ENCODE results near the gene FAU.
"Not testable (repeated sequence)": the region's sequence is repeated elsewhere in the genome, so short reads cannot be mapped to it uniquely, and the experiment has no call there.

FAU gene

GRCh38 chr11:65124480-65125196 lies 2.7 kb upstream of the FAU start:
- peaks cover 77% of the 10 kb centered on the region for H3K36me3 ChIP-seq (replicated peaks)
- H3K27me3 ChIP-seq (ENCODE audit: low read depth), result no peaks in the 10 kb centered on the region
- peaks cover 17% of the 10 kb centered on the region for H3K4me1 ChIP-seq
- H3K9me3 ChIP-seq, result no peaks in the 10 kb centered on the region
- no peak for DNase-seq (ENCODE audit: low spot score in 2 of 2)
- in situ Hi-C loops (cut with MboI; ENCODE audit: low sequenced_read_pairs), result loop anchor here (25.0 kb wide), 1 partner anchor 862 kb away; the partner anchor contains the start of gene PLCB3
- H3K4me3 ChIP-seq, result no peak overlapping the region

- no peaks in the 10 kb centered on the region for H3K9me3 ChIP-seq
- DNase-seq (ENCODE audit: low spot score in 2 of 2), result no peak
- peaks cover 71% of the 10 kb centered on the region for H3K36me3 ChIP-seq (replicated peaks)
- H3K27me3 ChIP-seq (ENCODE audit: low read depth), result no peaks in the 10 kb centered on the region
- H3K4me3 ChIP-seq, result peak overlapping the region; percentile 94
- in situ Hi-C loops (cut with MboI; ENCODE audit: low sequenced_read_pairs), result loop anchor here (25.0 kb wide), 1 partner anchor 859 kb away; the partner anchor contains the start of gene PLCB3
- H3K4me1 ChIP-seq, result peaks cover 21% of the 10 kb centered on the region
Measured at GRCh38 chr11:65121447-65121864, 478 bp downstream of the FAU start.

GRCh38 chr11:65120831-65121230 lies 1.1 kb downstream of the FAU start:
- peaks cover 28% of the 10 kb centered on the region for H3K4me1 ChIP-seq
- in situ Hi-C loops (cut with MboI; ENCODE audit: low sequenced_read_pairs), result loop anchor here (25.0 kb wide), 1 partner anchor 859 kb away; the partner anchor contains the start of gene PLCB3
- H3K9me3 ChIP-seq, result no peaks in the 10 kb centered on the region
- DNase-seq (ENCODE audit: low spot score in 2 of 2), result no peak
- H3K4me3 ChIP-seq, result peak overlapping the region; percentile 94
- H3K36me3 ChIP-seq (replicated peaks), result peaks cover 72% of the 10 kb centered on the region
- no peaks in the 10 kb centered on the region for H3K27me3 ChIP-seq (ENCODE audit: low read depth)

GRCh38 chr11:65119670-65119995 lies 2.3 kb downstream of the FAU start:
- Histone ChIP-seq H3K27me3 (ENCODE audit: low read depth) (no peaks in the 10 kb centered on the region), H3K9me3 (no peaks in the 10 kb centered on the region), H3K36me3 (replicated peaks) (peaks cover 70% of the 10 kb centered on the region), H3K4me1 (peaks cover 29% of the 10 kb centered on the region), H3K4me3 (no peak overlapping the region)
- DNase-seq (ENCODE audit: low spot score in 2 of 2), result no peak
- in situ Hi-C loops (cut with MboI; ENCODE audit: low sequenced_read_pairs), result loop anchor here (10.0 to 25.0 kb wide), 2 partner anchors 275 to 857 kb away; partner anchors contain the start of genes CDC42BPG and PLCB3

- H3K9me3 ChIP-seq; H3K4me3 ChIP-seq; H3K27me3 ChIP-seq (ENCODE audit: low read depth); DNase-seq (ENCODE audit: low spot score in 2 of 2): not testable (repeated sequence)
- Histone ChIP-seq H3K4me1 (peaks cover 29% of the 10 kb centered on the region), H3K36me3 (replicated peaks) (peaks cover 65% of the 10 kb centered on the region)
- in situ Hi-C loops (cut with MboI; ENCODE audit: low sequenced_read_pairs), result loop anchor here (10.0 to 25.0 kb wide), 2 partner anchors 274 to 857 kb away; partner anchors contain the start of genes CDC42BPG and PLCB3
Measured at GRCh38 chr11:65118891-65119669, 2.9 kb downstream of the FAU start.

- peak in 1 of 2 experiments; percentile 21 for DNase-seq (ENCODE audit: low spot score in 2 of 2)
- H3K27me3 ChIP-seq (ENCODE audit: low read depth), result no peaks in the 10 kb centered on the region
- H3K4me3 ChIP-seq, result peak overlapping the region; percentile 88
- H3K36me3 ChIP-seq (replicated peaks), result peaks cover 62% of the 10 kb centered on the region
- in situ Hi-C loops (cut with MboI; ENCODE audit: low sequenced_read_pairs), result loop anchor here (10.0 to 25.0 kb wide), 2 partner anchors 273 to 856 kb away; partner anchors contain the start of genes CDC42BPG and PLCB3
- H3K4me1 ChIP-seq, result peaks cover 27% of the 10 kb centered on the region
- H3K9me3 ChIP-seq, result no peaks in the 10 kb centered on the region
Measured at GRCh38 chr11:65118097-65118837, 3.7 kb downstream of the FAU start.

GRCh38 chr11:65117206-65118096 lies 4.5 kb downstream of the FAU start, which contains the start of gene ZNHIT2:
TSS of gene ZNHIT2 (minus strand) at chr11:65117701. CDS start at chr11:65117653, 48 bp downstream.
- peaks cover 28% of the 10 kb centered on the region for H3K4me1 ChIP-seq
- H3K4me3 ChIP-seq, result peak within 1 kb of the TSS; percentile 88
- DNase-seq (ENCODE audit: low spot score in 2 of 2), result peak; percentile 96 to 100
- in situ Hi-C loops (cut with MboI; ENCODE audit: low sequenced_read_pairs), result loop anchor here (10.0 to 25.0 kb wide), 2 partner anchors 273 to 855 kb away; partner anchors contain the start of genes CDC42BPG and PLCB3
- no peaks in the 10 kb centered on the region for H3K9me3 ChIP-seq
- peaks cover 60% of the 10 kb centered on the region for H3K36me3 ChIP-seq (replicated peaks)
- no peaks in the 10 kb centered on the region for H3K27me3 ChIP-seq (ENCODE audit: low read depth)

- H3K9me3 ChIP-seq, result no peaks in the 10 kb centered on the region
- in situ Hi-C loops (cut with MboI; ENCODE audit: low sequenced_read_pairs), result loop anchor here (10.0 to 25.0 kb wide), 2 partner anchors 272 to 854 kb away; partner anchors contain the start of genes CDC42BPG and PLCB3
- H3K4me3 ChIP-seq, result peak overlapping the region; percentile 88
- H3K4me1 ChIP-seq, result peaks cover 28% of the 10 kb centered on the region
- DNase-seq (ENCODE audit: low spot score in 2 of 2), result peak in 1 of 2 experiments; percentile 39
- H3K36me3 ChIP-seq (replicated peaks), result peaks cover 56% of the 10 kb centered on the region
- no peaks in the 10 kb centered on the region for H3K27me3 ChIP-seq (ENCODE audit: low read depth)
Measured at GRCh38 chr11:65116370-65117205, 5.3 kb downstream of the FAU start.

- H3K4me1 ChIP-seq, result peaks cover 25% of the 10 kb centered on the region
- H3K4me3 ChIP-seq, result no peak overlapping the region; the same call in 1 of the 2 replicates
- peak in 1 of 2 experiments; percentile 15 for DNase-seq (ENCODE audit: low spot score in 2 of 2)
- in situ Hi-C loops (cut with MboI; ENCODE audit: low sequenced_read_pairs), result loop anchor here (10.0 to 25.0 kb wide), 2 partner anchors 271 to 853 kb away; partner anchors contain the start of genes CDC42BPG and PLCB3
- no peaks in the 10 kb centered on the region for H3K27me3 ChIP-seq (ENCODE audit: low read depth)
- H3K9me3 ChIP-seq, result no peaks in the 10 kb centered on the region
- peaks cover 52% of the 10 kb centered on the region for H3K36me3 ChIP-seq (replicated peaks)
Measured at GRCh38 chr11:65115361-65116082, 6.4 kb downstream of the FAU start.

- in situ Hi-C loops (cut with MboI; ENCODE audit: low sequenced_read_pairs), result loop anchor here (10.0 to 25.0 kb wide), 2 partner anchors 270 to 852 kb away; partner anchors contain the start of genes CDC42BPG and PLCB3
- DNase-seq (ENCODE audit: low spot score in 2 of 2), result no peak
- Histone ChIP-seq H3K4me1 (peaks cover 25% of the 10 kb centered on the region), H3K27me3 (ENCODE audit: low read depth) (no peaks in the 10 kb centered on the region), H3K9me3 (no peaks in the 10 kb centered on the region), H3K36me3 (replicated peaks) (peaks cover 44% of the 10 kb centered on the region), H3K4me3 (no peak overlapping the region)
Measured at GRCh38 chr11:65114538-65115171, 7.3 kb downstream of the FAU start.

GRCh38 chr11:65113839-65114238 lies 8.1 kb downstream of the FAU start:
- Histone ChIP-seq H3K4me3 (peak overlapping the region; percentile 75), H3K36me3 (replicated peaks) (peaks cover 40% of the 10 kb centered on the region), H3K27me3 (ENCODE audit: low read depth) (no peaks in the 10 kb centered on the region), H3K9me3 (no peaks in the 10 kb centered on the region), H3K4me1 (peaks cover 25% of the 10 kb centered on the region)
- no peak for DNase-seq (ENCODE audit: low spot score in 2 of 2)
- in situ Hi-C loops (cut with MboI; ENCODE audit: low sequenced_read_pairs), result loop anchor here (10.0 to 25.0 kb wide), 2 partner anchors 269 to 852 kb away; partner anchors contain the start of genes CDC42BPG and PLCB3

All from HAP-1 (cell line).